ENCODE measurements around the gene TMEM52. TPM values are rescaled to one million over a fixed set of nuclear protein-coding genes. Genes with fewer than 3 reads are reported as not detected.
"Not testable (repeated sequence)": the region's sequence is repeated elsewhere in the genome, so short reads cannot be mapped to it uniquely, and the experiment has no call there.

The TMEM52 gene
- total RNA-seq, 3 donors from 2014 or later = 2.4 to 3.5 (median 2.5) TPM

DNA sequence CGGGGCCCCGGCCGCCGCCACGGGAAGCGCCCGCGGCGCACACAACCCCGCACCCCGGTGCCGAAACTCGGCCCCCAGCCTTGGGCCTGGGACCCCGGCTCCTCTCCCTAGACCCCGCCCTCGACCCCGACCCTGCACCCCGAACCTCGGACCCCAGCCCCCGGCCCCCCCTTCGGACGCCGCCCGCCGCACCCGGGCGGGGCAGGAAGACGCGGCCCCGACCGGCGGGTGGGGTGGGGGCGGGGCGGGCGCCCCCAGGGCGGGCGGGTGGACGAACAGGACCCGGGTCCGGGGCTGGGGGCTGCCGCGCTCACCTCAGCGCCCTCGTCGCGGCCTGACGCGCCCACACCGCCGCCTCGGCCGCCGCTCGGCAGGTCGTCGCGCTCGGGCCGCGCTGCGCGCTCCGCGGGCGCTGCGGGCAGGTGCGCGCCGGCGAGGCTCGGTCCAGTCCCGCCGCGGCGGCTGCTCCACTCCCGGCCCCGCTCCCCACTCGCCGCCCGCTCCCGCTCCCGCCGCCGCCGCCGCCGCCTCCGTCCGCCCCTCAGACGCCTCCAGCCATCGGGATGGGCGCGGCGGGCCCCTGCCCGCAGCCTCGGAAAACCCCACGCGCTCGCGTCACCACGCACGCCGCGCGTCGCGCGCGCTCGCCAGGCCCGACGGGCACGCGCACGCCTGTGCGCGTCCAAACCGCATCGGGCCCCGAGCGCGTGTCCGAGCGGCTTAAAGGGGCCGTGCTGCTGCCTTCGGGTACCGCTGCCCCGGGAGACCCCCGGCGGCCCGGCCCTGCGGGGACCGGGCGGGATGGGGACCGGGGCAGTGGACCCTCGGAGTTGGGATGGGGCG is 28.4 kb downstream of the TMEM52 start, which contains the start of gene GNB1:
Gene GNB1, minus strand, starts transcription at position 582 of the 843 bp plus-strand sequence. CDS start 65,634 bp downstream, outside the sequence.
- Mint-ChIP-seq H3K4me1 (ENCODE audit: low read depth) (peaks cover 57% of the 10 kb centered on the region), H3K36me3 (ENCODE audit: insufficient read depth) (no peaks in the 10 kb centered on the region), H3K9me3 (no peaks in the 10 kb centered on the region), H3K27me3 (ENCODE audit: low read depth) (no peaks in the 10 kb centered on the region), H3K4me3 (peak within 1 kb of the TSS; percentile 87)
- ATAC-seq (peak; percentile 69), DNase-seq (peak; percentile 85)

DNA sequence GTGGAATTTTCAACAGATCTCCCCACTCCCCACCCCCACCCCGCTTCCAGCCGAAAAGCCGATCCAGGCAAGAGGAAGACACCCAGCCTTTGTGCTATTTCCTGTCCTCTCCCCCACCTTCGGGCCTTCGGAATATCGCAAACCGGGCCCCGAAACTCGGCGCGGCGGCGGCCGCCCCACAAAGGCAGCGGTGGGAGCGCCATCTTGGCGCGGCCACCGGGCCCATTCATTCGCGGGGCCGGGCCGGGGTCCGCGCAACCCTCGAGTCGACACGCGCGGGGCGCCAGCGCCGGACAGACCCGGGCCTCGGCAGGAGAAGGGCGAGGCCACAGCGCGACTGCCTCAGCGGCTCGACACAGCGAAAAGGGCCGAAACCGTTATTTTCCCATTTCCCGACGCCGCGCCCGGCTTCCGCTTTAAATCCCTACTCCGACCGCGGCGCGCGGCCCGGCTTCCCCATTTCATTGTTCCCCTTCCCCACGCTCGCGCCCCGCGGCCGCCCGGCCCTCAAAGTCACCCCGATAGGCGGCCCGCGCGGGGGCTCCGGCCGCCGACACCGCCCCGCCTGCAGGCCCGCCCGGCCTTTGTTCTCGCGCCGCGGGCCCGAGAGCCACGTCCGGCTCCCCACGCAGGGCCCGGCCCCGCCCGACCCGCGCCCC is 29.1 kb downstream of the TMEM52 start:
- Mint-ChIP-seq H3K4me1 (ENCODE audit: low read depth) (peaks cover 55% of the 10 kb centered on the region), H3K27me3 (ENCODE audit: low read depth) (no peaks in the 10 kb centered on the region), H3K9me3 (no peaks in the 10 kb centered on the region), H3K4me3 (peak overlapping the region; percentile 87), H3K36me3 (ENCODE audit: insufficient read depth) (no peaks in the 10 kb centered on the region)
- DNase-seq (no peak), ATAC-seq (peak; percentile 41 to 44)

DNA sequence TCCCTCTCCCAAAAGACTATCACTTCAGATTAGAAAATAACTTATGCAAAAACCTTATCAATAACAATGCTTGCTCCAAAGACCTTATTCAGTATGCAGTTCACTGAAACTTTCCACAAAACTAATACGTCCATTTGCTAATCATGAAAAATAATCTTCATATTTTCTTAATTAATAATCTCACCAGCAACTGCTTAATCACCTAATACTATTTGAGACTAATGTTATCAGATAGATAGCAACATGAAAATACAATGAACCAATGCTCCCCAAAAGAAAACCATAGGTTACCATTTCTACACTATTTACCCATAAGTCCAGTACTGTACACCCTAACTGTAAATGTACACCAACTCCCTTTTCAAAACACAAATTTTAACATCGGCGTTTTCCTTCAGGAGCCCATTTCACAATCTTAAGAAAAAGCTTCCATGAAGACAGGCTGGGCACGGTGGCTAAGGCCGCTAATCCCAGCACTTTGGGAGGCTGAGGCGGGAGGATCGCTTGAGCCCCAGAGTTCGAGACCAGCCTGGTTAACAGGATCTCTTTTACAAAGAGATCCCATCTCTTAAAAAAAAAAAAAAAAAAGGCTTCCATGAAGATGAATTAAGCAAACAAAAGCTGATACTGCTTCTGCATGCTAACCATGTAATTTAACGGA is 29.9 kb downstream of the TMEM52 start:
- ATAC-seq = no peak
- Mint-ChIP-seq H3K4me1 (ENCODE audit: low read depth) (peaks cover 53% of the 10 kb centered on the region), H3K36me3 (ENCODE audit: insufficient read depth) (no peaks in the 10 kb centered on the region), H3K9me3 (no peaks in the 10 kb centered on the region), H3K27me3 (ENCODE audit: low read depth) (no peaks in the 10 kb centered on the region), H3K4me3 (peak overlapping the region; percentile 87)
- DNase-seq = no peak

DNA sequence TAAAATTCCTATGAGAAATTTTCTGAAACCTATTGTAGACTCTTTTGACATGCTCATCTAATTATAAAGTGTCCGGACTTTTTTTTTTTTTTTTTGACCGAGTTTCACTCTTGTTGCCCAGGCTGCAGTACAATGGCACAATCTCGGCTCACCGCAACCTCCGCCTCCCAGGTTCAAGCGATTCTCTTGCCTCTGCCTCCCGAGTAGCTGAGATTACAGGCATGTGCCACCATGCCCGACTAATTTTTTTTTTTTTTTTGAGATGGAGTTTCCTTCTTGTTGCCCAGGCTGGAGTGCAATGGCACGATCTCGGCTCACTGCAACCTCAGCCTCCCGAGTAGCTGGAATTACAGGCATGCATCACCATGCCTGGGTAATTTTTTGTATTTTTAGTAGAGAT is 35.2 kb downstream of the TMEM52 start:
- ATAC-seq; DNase-seq; H3K36me3 Mint-ChIP-seq (ENCODE audit: insufficient read depth); H3K4me3 Mint-ChIP-seq; H3K27me3 Mint-ChIP-seq (ENCODE audit: low read depth); H3K9me3 Mint-ChIP-seq: not testable (repeated sequence)
- peaks cover 78% of the 10 kb centered on the region for H3K4me1 Mint-ChIP-seq (ENCODE audit: low read depth)

DNA sequence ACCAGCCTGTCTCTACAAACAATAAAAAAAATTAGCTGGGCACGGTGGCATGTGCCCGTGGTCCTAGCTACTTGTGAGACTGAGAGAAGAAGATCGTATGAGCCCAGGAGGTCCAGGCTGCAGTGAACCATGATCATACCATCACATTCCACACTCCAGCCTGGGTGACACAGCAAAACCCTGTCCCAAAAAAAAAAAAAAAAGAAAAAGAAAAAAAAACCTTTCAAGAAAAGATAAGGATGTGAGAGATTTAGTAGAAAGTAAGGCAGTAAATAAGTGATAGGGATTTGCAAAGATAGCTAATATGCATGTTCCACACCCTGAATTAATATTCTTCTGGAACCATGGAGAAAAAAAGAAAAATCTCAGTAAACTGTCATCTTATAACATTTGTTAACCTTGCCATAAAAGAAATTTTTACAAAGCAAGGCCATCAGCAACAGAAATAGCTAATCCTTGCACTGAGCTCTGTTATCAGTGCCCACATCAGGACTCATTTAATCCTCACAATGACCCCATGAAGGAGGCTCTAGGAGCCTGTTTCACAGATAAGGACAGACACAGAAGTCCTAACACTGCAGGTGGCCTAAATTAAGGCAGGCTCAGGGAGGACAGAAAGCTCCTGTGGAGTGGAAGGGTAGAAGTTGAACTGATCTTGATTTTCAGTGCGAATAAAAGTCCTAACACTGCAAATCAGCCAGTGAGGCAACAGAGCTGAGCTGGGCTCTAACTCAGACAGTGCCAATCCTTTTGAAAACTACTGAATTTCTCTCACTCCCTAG is 35.8 kb downstream of the TMEM52 start:
- peaks cover 78% of the 10 kb centered on the region for H3K4me1 Mint-ChIP-seq (ENCODE audit: low read depth)
- no peak for DNase-seq
- ATAC-seq = peak in 1 of 2 donors; percentile 30

DNA sequence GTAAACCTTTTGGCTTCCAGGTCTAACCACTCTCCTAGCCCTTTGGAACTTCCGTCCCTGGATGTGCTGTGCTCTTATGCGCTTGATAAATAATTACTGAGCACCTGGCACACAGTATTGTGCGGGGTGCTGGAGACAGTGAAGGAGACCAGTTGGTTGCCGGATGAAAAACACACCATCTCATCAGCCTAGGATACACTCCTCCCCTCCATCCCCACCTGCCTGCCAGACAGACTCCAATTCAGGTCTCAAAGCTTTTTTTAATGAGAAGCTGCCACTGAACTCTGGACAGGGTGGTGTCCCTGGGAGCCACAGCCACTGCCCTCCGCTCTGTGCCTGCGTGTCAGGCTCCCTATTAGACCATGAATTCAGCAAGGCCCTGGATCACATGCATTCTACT is 37.4 kb downstream of the TMEM52 start:
- Mint-ChIP-seq H3K9me3 (no peaks in the 10 kb centered on the region), H3K4me3 (peak overlapping the region; percentile 35)

More for the DNA sequence above, 35.8 kb downstream of the TMEM52 start:
- peak overlapping the region; percentile 37 for H3K4me3 Mint-ChIP-seq
- no peaks in the 10 kb centered on the region for H3K27me3 Mint-ChIP-seq (ENCODE audit: low read depth)
- H3K36me3 Mint-ChIP-seq (ENCODE audit: insufficient read depth) = peaks cover 7% of the 10 kb centered on the region
- no peaks in the 10 kb centered on the region for H3K9me3 Mint-ChIP-seq

DNA sequence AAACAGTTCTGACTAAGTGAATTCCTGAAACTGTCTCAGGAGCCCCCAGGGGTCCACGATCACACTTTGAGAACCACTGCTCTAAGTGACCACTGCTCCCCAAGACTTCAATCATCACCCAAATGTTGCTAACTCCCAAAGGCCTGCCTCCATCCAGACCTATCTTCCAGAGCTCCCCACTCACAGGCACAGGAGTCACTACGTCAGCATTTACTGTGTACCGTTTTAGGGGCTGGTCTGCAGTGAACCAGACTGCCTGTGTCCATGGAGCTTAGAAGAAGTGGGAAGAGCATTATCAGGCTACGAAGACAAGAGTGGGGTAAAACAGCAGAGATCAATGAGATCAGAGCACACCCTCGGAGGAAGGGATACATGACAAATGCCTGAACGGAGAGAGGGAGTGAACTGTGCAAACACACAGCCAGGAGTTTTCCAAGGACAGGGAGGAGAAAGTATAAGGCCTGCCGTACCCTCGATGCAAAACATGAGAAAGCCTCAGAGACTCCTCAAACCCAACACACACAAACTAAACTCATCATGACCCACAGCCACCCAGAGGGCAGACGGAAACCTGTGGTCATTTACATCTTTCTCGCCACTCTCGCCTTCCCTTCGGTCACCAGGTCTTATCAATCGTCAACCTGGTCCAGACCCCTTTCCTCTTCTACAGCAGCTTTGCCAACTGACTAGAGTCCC is 38.3 kb downstream of the TMEM52 start:
- no peak overlapping the region for H3K4me3 Mint-ChIP-seq
- H3K9me3 Mint-ChIP-seq = no peaks in the 10 kb centered on the region
- H3K27me3 Mint-ChIP-seq (ENCODE audit: low read depth) = no peaks in the 10 kb centered on the region
- H3K4me1 Mint-ChIP-seq (ENCODE audit: low read depth) = peaks cover 78% of the 10 kb centered on the region
- DNase-seq (no peak), ATAC-seq (no peak)
- peaks cover 20% of the 10 kb centered on the region for H3K36me3 Mint-ChIP-seq (ENCODE audit: insufficient read depth)

More for the DNA sequence above, 37.4 kb downstream of the TMEM52 start:
- ATAC-seq = no peak
- no peaks in the 10 kb centered on the region for H3K27me3 Mint-ChIP-seq (ENCODE audit: low read depth)
- peaks cover 74% of the 10 kb centered on the region for H3K4me1 Mint-ChIP-seq (ENCODE audit: low read depth)
- peaks cover 11% of the 10 kb centered on the region for H3K36me3 Mint-ChIP-seq (ENCODE audit: insufficient read depth)
- no peak for DNase-seq

DNA sequence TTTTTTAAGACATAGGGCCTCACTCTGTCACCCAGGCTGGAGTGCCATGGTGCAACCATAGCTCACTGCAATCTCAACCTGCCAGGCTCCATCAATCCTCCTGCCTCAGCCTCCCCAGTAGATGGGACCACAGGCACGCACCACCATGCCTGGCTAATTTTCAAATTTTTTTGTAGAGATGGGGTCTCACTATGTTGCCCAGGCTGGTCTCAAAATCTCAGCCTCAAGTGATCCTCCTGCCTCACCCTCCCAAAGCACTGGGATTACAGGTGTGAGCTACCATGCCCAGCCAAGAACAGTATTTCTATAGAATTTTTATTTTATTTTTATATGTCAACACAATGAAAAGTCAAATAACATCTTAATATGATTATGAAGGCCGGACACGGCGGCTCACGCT is 39.1 kb downstream of the TMEM52 start:
- ATAC-seq (no peak), DNase-seq (no peak)
- Mint-ChIP-seq H3K4me3 (no peak overlapping the region), H3K27me3 (ENCODE audit: low read depth) (no peaks in the 10 kb centered on the region), H3K9me3 (no peaks in the 10 kb centered on the region), H3K4me1 (ENCODE audit: low read depth) (peaks cover 84% of the 10 kb centered on the region), H3K36me3 (ENCODE audit: insufficient read depth) (peaks cover 25% of the 10 kb centered on the region)

DNA sequence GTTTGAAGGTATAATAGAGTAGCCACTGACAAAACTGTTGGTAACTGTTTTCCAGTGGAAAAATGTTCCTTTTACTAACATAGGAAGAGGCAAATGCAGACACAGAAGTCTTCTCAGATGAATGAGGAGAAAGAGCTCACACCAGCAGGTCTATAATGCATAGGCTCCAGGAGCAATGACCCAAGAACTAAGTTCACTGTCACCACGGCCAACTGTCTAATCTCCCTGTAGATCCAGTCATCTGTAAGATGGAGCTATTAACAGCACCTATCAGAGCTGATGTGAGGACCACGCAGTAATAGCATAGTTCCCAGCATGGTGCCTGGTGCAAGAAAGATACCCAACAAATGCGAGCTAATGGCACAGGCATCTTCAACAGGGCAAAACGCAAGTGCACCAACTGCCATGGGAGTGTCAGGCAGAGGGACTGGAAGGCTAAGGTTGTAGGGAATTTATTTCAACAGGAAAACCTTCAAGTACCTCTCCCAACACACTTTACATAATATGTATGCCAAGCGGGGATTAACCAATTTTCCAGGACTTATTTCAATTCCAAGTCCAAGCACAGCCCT is 41.1 kb downstream of the TMEM52 start:
- no peak for DNase-seq
- Mint-ChIP-seq H3K36me3 (ENCODE audit: insufficient read depth) (peaks cover 25% of the 10 kb centered on the region), H3K4me3 (no peak overlapping the region), H3K9me3 (no peaks in the 10 kb centered on the region), H3K4me1 (ENCODE audit: low read depth) (peaks cover 78% of the 10 kb centered on the region), H3K27me3 (ENCODE audit: low read depth) (no peaks in the 10 kb centered on the region)
- no peak for ATAC-seq

DNA sequence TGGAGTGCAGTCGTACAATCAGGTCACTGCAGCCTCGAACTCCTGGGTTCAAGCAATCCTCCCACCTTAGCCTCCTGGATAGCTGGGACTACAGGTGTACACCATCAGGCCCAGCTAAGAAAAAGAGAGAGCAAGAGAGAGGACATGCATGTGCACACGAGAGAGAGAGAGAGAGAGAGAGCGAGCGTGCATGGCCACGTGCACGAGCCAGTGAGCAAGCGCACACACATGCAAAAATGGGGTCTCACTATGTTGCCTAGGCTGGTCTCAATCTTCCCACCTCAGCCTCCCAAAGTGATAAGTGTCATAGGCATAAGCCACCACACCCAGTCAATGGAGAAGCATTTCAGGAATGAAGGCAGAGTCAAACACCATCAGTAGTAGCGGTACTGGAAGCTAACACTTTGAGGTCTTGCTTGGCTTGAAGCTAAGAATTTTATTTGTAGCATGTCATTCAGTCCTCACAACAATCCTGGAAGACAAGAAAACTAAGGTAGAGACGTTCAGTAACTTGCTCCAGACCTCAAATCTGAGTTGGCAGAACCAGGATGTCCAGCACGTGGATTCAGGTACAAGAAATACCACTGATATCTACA is 42.6 kb downstream of the TMEM52 start:
- Mint-ChIP-seq H3K9me3 (no peaks in the 10 kb centered on the region), H3K4me1 (ENCODE audit: low read depth) (peaks cover 82% of the 10 kb centered on the region), H3K4me3 (peak overlapping the region; percentile 58), H3K36me3 (ENCODE audit: insufficient read depth) (peaks cover 30% of the 10 kb centered on the region), H3K27me3 (ENCODE audit: low read depth) (no peaks in the 10 kb centered on the region)
- no peak for DNase-seq
- no peak for ATAC-seq

DNA sequence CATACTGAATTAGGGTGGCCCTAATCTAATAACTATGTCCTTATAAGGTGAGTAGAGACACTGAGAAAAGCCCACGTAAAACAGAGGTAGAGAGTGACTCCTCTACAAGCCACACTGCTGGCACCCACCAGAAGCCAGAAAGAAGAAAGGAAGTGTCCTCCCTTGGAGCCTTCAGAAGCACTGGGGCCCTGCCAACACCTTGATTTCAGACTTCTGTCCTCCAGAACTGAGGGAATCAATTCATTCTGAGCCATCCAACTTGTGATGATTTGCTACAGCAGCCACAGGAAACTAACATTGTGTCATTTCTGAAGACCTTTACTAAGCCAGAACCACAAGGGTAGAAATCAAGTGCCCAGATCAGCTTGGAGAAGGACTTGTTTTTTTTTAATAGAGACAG is 43.1 kb downstream of the TMEM52 start:
- Mint-ChIP-seq H3K4me3 (peak overlapping the region; percentile 58), H3K27me3 (ENCODE audit: low read depth) (no peaks in the 10 kb centered on the region), H3K36me3 (ENCODE audit: insufficient read depth) (peaks cover 32% of the 10 kb centered on the region), H3K4me1 (ENCODE audit: low read depth) (peaks cover 82% of the 10 kb centered on the region), H3K9me3 (no peaks in the 10 kb centered on the region)
- DNase-seq (no peak), ATAC-seq (peak; percentile 80 to 84)

DNA sequence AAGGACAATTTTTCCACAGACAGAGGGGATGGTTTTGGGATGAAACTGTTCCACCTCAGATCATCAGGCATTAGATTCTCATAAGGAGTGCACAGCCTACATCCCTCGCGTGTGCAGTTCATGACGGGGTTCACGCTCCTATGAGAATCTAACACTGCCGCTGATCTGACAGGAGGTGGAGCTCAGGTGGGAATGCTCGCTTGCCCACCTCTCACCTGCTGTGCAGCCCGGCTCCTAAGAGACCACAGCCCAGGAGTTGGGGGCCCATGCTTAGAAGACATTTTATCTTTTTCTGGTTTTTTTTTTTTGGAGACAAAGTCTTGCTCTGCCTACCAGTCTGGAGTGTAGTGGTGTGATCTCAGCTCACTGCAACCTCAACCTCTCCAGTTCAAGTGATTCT is 44.2 kb downstream of the TMEM52 start:
- no peak overlapping the region for H3K4me3 Mint-ChIP-seq
- DNase-seq (no peak), ATAC-seq (no peak)
- peaks cover 32% of the 10 kb centered on the region for H3K36me3 Mint-ChIP-seq (ENCODE audit: insufficient read depth)
- H3K27me3 Mint-ChIP-seq (ENCODE audit: low read depth) = no peaks in the 10 kb centered on the region
- no peaks in the 10 kb centered on the region for H3K9me3 Mint-ChIP-seq
- peaks cover 83% of the 10 kb centered on the region for H3K4me1 Mint-ChIP-seq (ENCODE audit: low read depth)

DNA sequence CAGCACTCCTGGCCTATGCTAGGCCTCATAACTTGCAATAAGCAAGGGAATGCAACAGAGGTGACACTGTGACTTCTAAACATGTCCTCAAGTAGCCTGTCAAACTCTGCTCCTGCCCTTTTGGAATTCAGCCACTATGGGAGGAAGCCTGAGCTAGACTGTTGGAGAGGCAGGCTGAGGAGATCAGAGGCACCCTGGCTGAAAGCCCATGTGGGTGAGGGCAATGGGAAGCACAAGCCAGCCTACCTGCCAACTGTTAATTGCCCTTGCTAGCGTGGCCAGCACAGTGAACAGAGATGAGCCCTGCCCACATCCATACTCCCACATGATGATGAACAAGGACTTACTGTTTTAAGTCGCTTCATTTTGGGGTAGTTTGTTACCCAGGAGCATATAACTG is 45.9 kb downstream of the TMEM52 start:
- Mint-ChIP-seq H3K4me1 (ENCODE audit: low read depth) (peaks cover 76% of the 10 kb centered on the region), H3K4me3 (no peak overlapping the region), H3K36me3 (ENCODE audit: insufficient read depth) (peaks cover 25% of the 10 kb centered on the region), H3K27me3 (ENCODE audit: low read depth) (no peaks in the 10 kb centered on the region), H3K9me3 (no peaks in the 10 kb centered on the region)
- DNase-seq (no peak), ATAC-seq (no peak)
